ENCODE data around the gene XIRP2.

GRCh38 chr2:166921261-166921896 is 33.1 kb downstream of the XIRP2 start:
- TF ChIP-seq CTCF (IDR thresholded peaks at IDR 0.05) (no peak), POLR2A (IDR thresholded peaks at IDR 0.05) (no peak)
